ENCODE measurements around the gene NDUFB5. TPM values are rescaled to one million over a fixed set of nuclear protein-coding genes. Genes with fewer than 3 reads are reported as not detected.
"Not testable (repeated sequence)": the region's sequence is repeated elsewhere in the genome, so short reads cannot be mapped to it uniquely, and the experiment has no call there.

The NDUFB5 gene
- polyA plus RNA-seq, 3 donors from 2014 or later, result 39.9 to 74.5 (median 61.1) TPM

DNA sequence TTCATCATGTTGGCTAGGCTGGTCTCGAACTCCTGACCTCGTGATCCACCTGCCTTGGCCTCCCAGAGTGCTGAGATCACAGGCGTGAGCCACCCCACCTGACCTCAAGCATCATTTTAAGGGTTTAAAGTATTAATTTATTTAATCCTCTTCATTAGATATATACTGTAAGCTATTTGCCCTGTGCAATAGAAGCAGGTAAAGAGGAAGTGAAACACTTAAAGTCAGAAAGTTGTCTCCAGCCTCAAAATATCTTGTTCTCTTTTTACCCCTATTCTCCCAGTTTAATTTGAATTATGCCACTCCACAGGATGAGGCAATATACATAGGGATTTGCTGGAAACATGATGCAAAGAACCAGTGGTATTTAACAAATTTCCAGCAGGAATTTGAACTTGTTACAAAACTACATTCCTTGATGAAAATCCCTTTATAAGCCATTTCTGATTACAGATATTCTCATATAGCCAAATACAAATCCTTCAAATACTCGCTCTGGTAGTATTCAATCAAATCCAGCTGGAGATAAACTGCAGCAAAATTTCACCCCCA, 2.0 kb downstream of the NDUFB5 start:
- no peak for DNase-seq
- Mint-ChIP-seq H3K36me3 (peaks cover 0 to 7% (median 4%) of the 10 kb centered on the region in 3 donors), H3K4me1 (peaks cover 38 to 61% of the 10 kb centered on the region in 2 donors), H3K27me3 (ENCODE audit: low read depth in 3 of 3) (peaks cover 3 to 17% (median 4%) of the 10 kb centered on the region in 3 donors), H3K9me3 (no peaks in the 10 kb centered on the region), H3K27ac (peak overlapping the region; percentile 12 to 71 (median 28)), H3K4me3 (peak overlapping the region; percentile 12 to 58 (median 15))

DNA sequence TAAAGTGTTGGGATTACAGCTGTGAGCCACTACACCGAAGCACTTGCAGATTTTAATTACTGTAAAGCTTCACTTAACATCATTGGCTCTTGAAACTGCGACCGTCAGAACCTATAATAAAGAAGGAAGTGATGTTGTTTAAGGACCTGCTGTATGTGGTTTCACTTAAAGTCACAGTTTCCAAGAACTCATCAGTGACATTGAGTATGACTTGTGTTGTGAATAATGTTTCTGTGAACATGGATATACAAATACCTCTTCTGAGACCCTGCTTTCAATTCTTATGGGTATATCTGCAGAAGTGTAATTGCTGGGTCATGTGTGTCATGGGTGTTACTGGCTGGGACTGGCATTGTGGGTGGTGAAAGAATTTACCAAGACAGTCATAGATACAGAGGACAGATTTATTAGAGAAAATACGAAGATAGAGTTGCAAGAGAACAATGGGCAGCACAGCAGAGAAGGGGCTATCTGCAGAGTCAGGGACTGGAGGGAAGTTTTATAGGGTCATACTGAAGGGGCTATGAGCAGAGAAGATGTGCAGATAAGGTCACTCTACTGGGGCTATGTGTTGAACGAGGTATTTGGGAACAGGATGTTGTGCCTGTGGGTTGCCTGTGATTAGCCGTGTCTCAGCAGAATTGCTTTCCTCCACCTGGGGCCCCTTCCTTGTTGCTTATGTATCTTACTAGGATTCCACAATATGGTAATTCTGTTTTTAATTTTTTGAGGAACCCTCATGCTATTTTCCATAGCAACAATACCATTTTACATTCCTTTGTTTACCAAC, 4.5 kb downstream of the NDUFB5 start:
- H3K4me1 Mint-ChIP-seq, result peaks cover 28 to 46% of the 10 kb centered on the region in 2 donors
- no peak overlapping the region for H3K4me3 Mint-ChIP-seq
- no peaks in the 10 kb centered on the region for H3K9me3 Mint-ChIP-seq
- peaks cover 3 to 12% (median 4%) of the 10 kb centered on the region in 3 donors for H3K27me3 Mint-ChIP-seq (ENCODE audit: low read depth in 3 of 3)
- peak overlapping the region in 3 of 6 donors; percentile 0 to 43 (median 4) for H3K27ac Mint-ChIP-seq
- H3K36me3 Mint-ChIP-seq, result peaks cover 0 to 7% (median 4%) of the 10 kb centered on the region in 3 donors
- no peak for DNase-seq

GRCh38 chr3:179610066-179610465, 5.5 kb downstream of the NDUFB5 start:
- H3K27ac Mint-ChIP-seq, result no peak overlapping the region
- H3K27me3 Mint-ChIP-seq (ENCODE audit: low read depth in 3 of 3), result peaks cover 0 to 3% (median 3%) of the 10 kb centered on the region in 3 donors
- no peaks in the 10 kb centered on the region for H3K9me3 Mint-ChIP-seq
- DNase-seq, result no peak
- peaks cover 19 to 37% of the 10 kb centered on the region in 2 donors for H3K4me1 Mint-ChIP-seq
- H3K36me3 Mint-ChIP-seq, result peaks cover 0 to 7% (median 4%) of the 10 kb centered on the region in 3 donors
- H3K4me3 Mint-ChIP-seq, result no peak overlapping the region

- Mint-ChIP-seq H3K4me3 (no peak overlapping the region), H3K27ac (no peak overlapping the region), H3K36me3 (peaks cover 6 to 11% (median 9%) of the 10 kb centered on the region in 3 donors), H3K9me3 (no peaks in the 10 kb centered on the region), H3K27me3 (ENCODE audit: low read depth in 3 of 3) (no peaks in the 10 kb centered on the region), H3K4me1 (peaks cover 8 to 15% of the 10 kb centered on the region in 2 donors)
- DNase-seq, result no peak
Measured at GRCh38 chr3:179613807-179614206, 9.2 kb downstream of the NDUFB5 start.

GRCh38 chr3:179615458-179616173, 11.0 kb downstream of the NDUFB5 start:
- DNase-seq, result no peak
- no peak overlapping the region for H3K4me3 Mint-ChIP-seq
- no peaks in the 10 kb centered on the region for H3K9me3 Mint-ChIP-seq
- H3K36me3 Mint-ChIP-seq, result peaks cover 7 to 27% (median 13%) of the 10 kb centered on the region in 3 donors
- peaks cover 2 to 6% of the 10 kb centered on the region in 2 donors for H3K4me1 Mint-ChIP-seq
- H3K27ac Mint-ChIP-seq, result no peak overlapping the region
- peaks cover 0 to 1% (median 0%) of the 10 kb centered on the region in 3 donors for H3K27me3 Mint-ChIP-seq (ENCODE audit: low read depth in 3 of 3)

DNA sequence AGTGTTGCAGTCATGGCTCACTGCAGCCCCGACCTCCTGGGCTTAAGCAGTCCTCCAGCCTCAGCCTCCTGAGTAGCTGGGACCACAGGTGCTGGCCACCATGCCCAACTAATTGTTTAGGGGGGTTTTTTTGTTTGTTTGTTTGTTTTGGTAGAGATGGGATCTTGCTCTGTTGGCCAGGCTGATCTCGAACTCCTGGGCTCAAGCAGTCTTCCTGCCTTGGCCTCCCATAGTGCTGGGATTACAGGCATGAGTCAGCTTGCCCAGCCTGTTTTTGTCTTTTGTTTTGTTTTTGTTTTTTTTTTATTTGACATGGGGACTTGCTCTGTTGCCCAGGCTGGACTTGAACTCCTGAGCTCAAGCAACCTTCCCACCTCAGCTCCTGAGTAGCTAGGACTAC, 17.4 kb downstream of the NDUFB5 start:
- DNase-seq, result no peak
- Mint-ChIP-seq H3K36me3 (peaks cover 27 to 61% (median 30%) of the 10 kb centered on the region in 3 donors), H3K4me1 (no peaks in the 10 kb centered on the region), H3K4me3 (no peak overlapping the region), H3K27ac (no peak overlapping the region), H3K9me3 (no peaks in the 10 kb centered on the region), H3K27me3 (ENCODE audit: low read depth in 3 of 3) (peaks cover 0 to 3% (median 1%) of the 10 kb centered on the region in 3 donors)

DNA sequence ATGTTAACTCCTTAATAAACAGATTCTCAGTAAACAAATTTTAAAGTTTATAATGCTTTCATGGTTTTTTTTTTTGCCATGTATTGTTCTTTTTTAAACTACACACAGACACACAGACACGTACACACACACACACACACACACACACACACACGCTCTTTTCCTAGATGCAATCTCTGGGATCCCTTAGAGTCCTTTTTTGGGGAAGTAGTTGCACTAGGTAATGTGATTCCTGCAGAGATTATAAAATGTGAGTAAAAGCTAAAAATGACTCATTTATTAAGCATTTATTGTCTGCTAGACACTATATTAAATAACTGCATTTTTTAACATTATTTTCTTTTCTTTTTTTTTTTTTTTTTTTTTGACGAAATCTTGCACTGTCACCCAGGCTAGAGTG, 19.9 kb downstream of the NDUFB5 start:
- no peaks in the 10 kb centered on the region for H3K9me3 Mint-ChIP-seq

DNA sequence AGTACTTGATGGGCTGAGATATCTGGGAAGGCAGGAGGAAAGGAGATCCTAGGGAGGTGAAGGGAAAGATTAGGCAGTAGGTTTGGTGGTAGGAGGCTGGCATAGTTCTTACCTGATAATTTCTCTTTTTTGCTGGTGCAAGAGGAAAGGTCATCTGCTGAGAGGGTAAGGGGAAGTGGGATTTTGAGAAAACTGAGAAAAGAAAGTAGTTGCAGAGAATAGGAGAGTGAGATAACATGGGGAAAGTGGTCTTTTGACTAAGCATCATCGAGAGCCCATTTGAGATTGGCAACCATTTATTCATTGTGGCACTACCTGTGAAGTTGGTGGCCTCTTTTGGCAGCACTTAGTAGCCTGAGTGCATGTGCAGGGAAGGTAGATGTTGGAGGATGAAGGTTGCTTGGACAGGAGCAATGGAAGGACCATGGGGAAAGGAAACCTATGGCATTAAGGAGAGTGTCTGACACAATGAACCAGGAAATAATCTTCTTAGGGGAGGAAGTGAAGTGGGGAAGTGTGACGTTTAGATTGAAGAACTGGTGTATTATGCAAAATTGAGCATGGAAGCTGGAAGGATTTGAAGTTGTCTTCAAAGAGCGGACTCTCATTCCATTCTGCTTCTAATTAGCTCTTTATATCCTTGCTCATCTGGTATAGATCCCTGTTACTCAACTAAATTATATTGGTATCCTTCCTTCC, 26.3 kb downstream of the NDUFB5 start:
- no peaks in the 10 kb centered on the region for H3K9me3 Mint-ChIP-seq
- no peaks in the 10 kb centered on the region for H3K27me3 Mint-ChIP-seq (ENCODE audit: low read depth in 3 of 3)
- H3K4me1 Mint-ChIP-seq, result no peaks in the 10 kb centered on the region

More for the DNA sequence above, 19.9 kb downstream of the NDUFB5 start:
- peaks cover 0 to 3% (median 1%) of the 10 kb centered on the region in 3 donors for H3K27me3 Mint-ChIP-seq (ENCODE audit: low read depth in 3 of 3)
- DNase-seq, result no peak
- H3K36me3 Mint-ChIP-seq, result peaks cover 21 to 47% (median 28%) of the 10 kb centered on the region in 3 donors
- no peak overlapping the region for H3K27ac Mint-ChIP-seq
- H3K4me3 Mint-ChIP-seq, result no peak overlapping the region
- no peaks in the 10 kb centered on the region for H3K4me1 Mint-ChIP-seq

GRCh38 chr3:179640469-179640868, 35.9 kb downstream of the NDUFB5 start:
- Mint-ChIP-seq H3K9me3 (no peaks in the 10 kb centered on the region), H3K4me1 (no peaks in the 10 kb centered on the region)

More for the DNA sequence above, 26.3 kb downstream of the NDUFB5 start:
- Mint-ChIP-seq H3K27ac (no peak overlapping the region), H3K4me3 (no peak overlapping the region), H3K36me3 (peaks cover 0 to 6% (median under 1%) of the 10 kb centered on the region in 3 donors)
- DNase-seq, result no peak

GRCh38 chr3:179642871-179643270, 38.3 kb downstream of the NDUFB5 start:
- DNase-seq, result no peak
- no peaks in the 10 kb centered on the region for H3K9me3 Mint-ChIP-seq
- H3K36me3 Mint-ChIP-seq, result no peaks in the 10 kb centered on the region
- no peak overlapping the region for H3K4me3 Mint-ChIP-seq
- H3K27me3 Mint-ChIP-seq (ENCODE audit: low read depth in 3 of 3), result peaks cover 0 to 3% (median 0%) of the 10 kb centered on the region in 3 donors
- H3K27ac Mint-ChIP-seq, result no peak overlapping the region
- no peaks in the 10 kb centered on the region for H3K4me1 Mint-ChIP-seq

More at GRCh38 chr3:179640469-179640868, 35.9 kb downstream of the NDUFB5 start:
- Mint-ChIP-seq H3K4me3 (no peak overlapping the region), H3K27me3 (ENCODE audit: low read depth in 3 of 3) (peaks cover 0 to 2% (median 0%) of the 10 kb centered on the region in 3 donors), H3K36me3 (no peaks in the 10 kb centered on the region), H3K27ac (no peak overlapping the region)
- no peak for DNase-seq

DNA sequence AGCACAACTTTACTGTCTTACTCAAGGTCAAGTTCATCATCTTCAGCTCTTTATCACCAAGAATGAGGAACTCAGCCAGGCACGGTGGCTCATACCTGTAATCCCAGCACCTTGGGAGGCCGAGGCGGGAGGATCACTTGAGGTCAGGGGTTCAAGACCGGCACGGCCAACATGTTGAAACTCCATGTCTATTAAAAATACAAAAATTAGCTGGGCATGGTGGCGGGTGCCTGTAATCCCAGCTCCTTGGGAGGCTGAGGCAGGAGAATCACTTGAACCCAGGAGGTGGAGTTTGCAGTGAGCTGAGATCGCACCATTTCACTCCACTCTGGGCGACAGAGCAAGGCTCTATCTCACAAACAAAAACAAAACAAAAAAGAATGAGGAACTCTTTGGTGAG, 39.2 kb downstream of the NDUFB5 start:
- H3K4me3 Mint-ChIP-seq; H3K9me3 Mint-ChIP-seq; DNase-seq; H3K36me3 Mint-ChIP-seq; H3K4me1 Mint-ChIP-seq; H3K27ac Mint-ChIP-seq; H3K27me3 Mint-ChIP-seq (ENCODE audit: low read depth in 3 of 3): not testable (repeated sequence)

GRCh38 chr3:179646177-179646576, 41.6 kb downstream of the NDUFB5 start:
- no peak for DNase-seq
- peaks cover 0 to 12% (median 2%) of the 10 kb centered on the region in 3 donors for H3K27me3 Mint-ChIP-seq (ENCODE audit: low read depth in 3 of 3)
- no peaks in the 10 kb centered on the region for H3K9me3 Mint-ChIP-seq
- no peak overlapping the region for H3K27ac Mint-ChIP-seq
- H3K36me3 Mint-ChIP-seq, result no peaks in the 10 kb centered on the region
- no peak overlapping the region for H3K4me3 Mint-ChIP-seq
- H3K4me1 Mint-ChIP-seq, result no peaks in the 10 kb centered on the region

GRCh38 chr3:179651687-179652446, 47.3 kb downstream of the NDUFB5 start:
- H3K4me1 Mint-ChIP-seq, result peaks cover 21 to 34% of the 10 kb centered on the region in 2 donors
- H3K9me3 Mint-ChIP-seq, result no peaks in the 10 kb centered on the region
- H3K27me3 Mint-ChIP-seq (ENCODE audit: low read depth in 3 of 3), result peaks cover 0 to 21% (median 7%) of the 10 kb centered on the region in 3 donors
- peak overlapping the region; percentile 67 to 91 (median 84) for H3K4me3 Mint-ChIP-seq
- H3K36me3 Mint-ChIP-seq, result peaks cover 0 to 3% (median 0%) of the 10 kb centered on the region in 3 donors
- no peak for DNase-seq
- H3K27ac Mint-ChIP-seq, result peak overlapping the region in 5 of 6 donors; percentile 4 to 77 (median 39)

Data from immature natural killer cell (primary cell).